ENCODE results near the gene TTC3.
"Not testable (repeated sequence)": the region's sequence is repeated elsewhere in the genome, so short reads cannot be mapped to it uniquely, and the experiment has no call there.

The TTC3 gene

GRCh38 chr21:37196847-37197246 is 123.8 kb downstream of the TTC3 start:
- no peak for DNase-seq (ENCODE audit: low read depth)

DNA sequence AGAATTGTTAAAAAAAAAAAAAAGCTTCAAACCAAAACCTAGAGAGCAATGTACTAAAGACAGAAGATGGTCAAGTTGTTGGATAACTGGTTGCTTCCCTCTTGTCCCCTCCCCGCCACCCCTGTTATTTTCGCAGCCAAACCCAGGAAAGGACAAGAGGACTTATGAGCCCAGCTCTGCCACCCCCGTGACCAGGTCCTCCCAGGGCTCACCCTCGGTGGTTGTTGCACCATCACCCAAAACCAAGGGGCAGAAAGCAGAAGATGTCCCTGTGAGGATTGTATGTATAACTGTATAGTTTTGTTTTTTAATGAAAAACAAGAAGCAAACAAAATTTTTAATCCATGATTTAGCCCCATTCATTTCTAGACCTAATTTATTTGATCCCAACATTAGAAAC is 124.7 kb downstream of the TTC3 start:
- DNase-seq (ENCODE audit: low read depth) = no peak

- no peak for DNase-seq (ENCODE audit: low read depth)
These were observed 126.2 kb downstream of the TTC3 start for GRCh38 chr21:37199057-37199924.

GRCh38 chr21:37200641-37201480 is 127.8 kb downstream of the TTC3 start:
- no peak for DNase-seq (ENCODE audit: low read depth)

DNA sequence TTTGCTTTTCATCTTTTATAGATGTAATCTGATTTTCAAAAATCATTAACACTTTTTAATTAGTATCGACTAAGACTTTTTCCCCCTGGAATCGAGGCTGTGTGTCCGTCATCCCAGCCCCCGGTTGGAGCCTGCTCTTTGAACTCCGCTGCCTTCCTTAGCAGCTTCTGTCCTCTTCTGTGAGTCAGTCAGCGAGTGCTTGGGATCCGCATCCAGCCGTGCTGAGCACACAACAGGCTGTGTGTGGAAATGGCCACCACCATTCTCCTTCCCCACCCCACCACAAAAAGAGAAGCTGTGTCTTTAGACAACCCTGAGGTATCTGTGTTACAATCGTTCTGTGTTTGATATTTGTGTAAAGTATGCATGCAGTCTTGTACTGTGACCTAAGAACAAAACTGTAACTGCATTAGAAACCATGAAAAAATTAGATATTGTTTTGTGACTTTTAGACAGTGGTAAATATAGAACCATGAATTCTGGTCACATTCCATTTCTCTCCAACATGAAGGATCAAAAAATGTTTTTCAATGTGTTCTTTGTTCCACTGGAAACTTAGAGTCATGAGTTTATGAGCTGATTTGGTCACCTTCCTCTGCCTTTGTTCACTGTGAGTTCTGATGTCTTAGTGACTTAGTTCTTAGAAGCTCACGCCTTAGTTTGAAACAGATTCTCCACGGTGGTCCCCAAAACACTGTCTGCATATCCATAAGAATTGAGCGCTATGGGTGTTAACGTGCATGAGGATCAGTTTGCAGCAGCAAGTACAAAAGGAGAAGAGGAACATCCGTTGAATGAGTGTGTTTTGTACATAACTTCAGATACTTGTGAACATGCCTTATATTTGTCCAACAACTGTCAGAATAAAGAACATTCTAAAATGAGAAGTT is 129.4 kb downstream of the TTC3 start:
- no peak for DNase-seq (ENCODE audit: low read depth)

GRCh38 chr21:37204580-37204979 is 131.5 kb downstream of the TTC3 start:
- DNase-seq (ENCODE audit: low read depth) = no peak

GRCh38 chr21:37206496-37206895 is 133.4 kb downstream of the TTC3 start:
- no peak for DNase-seq (ENCODE audit: low read depth)

DNA sequence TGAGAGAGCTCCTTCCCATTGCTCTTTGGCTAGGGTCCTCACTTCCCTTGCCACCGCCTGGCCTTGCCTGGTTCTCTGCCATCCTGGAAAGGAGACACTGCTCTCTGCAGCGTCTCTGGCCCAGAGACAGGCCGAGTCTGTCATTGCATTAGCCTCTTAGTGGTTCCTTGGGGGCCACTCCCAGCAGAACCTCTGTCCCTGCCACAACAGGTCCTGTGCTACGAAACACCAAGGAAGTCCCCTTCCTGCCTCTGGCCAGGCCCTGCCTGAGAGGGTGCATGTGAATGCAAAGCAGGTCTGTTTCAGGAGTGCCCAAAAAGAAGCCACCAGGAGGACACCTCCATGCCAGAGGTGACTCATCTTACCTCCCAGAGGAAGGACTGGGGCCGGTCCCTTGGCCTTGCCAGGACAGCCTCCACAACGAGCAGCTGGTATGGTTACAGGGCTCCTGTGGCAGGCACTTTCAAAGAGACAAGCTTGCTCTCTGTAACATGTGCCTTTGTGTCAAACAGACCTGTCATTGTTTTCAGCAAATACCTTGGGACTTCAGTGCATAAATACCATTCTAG is 134.5 kb downstream of the TTC3 start:
- DNase-seq (ENCODE audit: low read depth) = no peak

DNA sequence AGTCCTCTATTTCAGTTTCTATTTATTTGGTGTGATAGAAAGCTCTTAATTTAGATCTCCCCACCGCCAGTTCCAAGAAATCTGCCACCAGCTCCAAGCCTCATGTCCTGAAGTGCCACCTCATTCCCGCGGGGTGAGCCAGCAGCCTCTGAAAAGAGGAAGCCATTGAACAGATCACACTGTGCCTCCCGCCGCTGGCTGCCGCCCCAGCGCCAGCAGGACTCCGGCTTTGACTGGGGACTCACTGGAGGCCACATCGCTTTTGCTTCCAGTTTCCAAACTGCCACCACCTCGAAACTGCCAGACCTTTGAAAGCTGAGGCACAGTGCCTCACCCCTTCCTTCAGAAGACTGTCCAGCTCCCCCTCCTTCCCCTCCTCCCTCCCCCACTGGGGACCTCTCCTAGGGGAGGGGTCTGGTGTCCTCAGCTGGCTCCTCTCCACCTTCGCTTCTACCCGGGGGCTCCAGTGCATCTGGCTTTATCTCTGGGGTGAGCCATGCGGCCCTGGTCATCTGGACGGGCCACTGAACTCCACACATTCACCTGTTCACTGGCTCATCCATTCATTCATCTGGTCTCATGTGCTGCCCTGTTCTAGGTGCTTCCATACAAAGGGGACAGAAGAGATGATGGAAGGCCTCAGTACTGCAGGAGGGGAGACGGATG is 135.1 kb downstream of the TTC3 start:
- DNase-seq (ENCODE audit: low read depth) = no peak

- DNase-seq (ENCODE audit: low read depth) = no peak
These were observed 135.7 kb downstream of the TTC3 start for GRCh38 chr21:37208741-37209225.

DNA sequence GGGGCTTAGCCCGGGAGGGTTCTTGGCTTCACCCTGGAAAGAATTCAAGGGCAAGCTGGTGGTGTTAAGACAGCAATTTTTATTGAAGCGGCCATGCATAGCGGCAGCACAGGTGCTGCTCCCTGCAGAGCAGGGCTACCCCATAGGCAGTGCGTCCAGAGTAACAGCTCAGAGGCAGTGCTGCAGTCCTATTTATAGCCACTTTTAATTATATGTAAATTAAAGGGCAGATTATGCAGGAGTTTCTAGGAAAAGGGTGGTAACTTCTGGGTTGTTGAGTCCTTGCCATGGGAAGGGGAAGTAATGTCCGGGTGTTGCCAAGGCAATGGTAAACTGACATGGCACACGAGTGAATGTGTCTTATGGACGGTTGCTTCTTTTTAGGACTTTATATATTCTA is 137.1 kb downstream of the TTC3 start:
- DNase-seq (ENCODE audit: low read depth) = no peak

DNA sequence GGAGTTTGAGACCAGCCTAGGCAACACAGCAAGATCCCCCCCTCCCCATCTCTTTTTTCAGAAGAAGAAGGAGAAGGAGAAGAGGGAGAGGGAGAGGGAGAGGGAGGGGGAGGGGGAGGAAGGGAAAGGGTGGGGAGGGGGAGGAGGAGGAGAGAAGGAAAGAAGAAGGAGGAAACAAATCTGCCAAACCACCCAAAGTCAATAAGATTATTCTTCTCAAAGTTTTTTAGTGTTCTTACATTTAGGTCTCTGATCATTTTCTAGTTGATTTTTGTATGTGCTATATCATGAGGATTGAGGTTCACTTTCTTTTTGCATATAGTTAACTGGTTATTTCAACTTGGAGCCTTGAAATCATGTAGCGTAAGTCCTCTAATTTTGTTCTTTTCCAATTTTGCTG is 137.7 kb downstream of the TTC3 start:
- DNase-seq (ENCODE audit: low read depth) = no peak

GRCh38 chr21:37214952-37215351 is 141.9 kb downstream of the TTC3 start:
- no peak for DNase-seq (ENCODE audit: low read depth)

DNA sequence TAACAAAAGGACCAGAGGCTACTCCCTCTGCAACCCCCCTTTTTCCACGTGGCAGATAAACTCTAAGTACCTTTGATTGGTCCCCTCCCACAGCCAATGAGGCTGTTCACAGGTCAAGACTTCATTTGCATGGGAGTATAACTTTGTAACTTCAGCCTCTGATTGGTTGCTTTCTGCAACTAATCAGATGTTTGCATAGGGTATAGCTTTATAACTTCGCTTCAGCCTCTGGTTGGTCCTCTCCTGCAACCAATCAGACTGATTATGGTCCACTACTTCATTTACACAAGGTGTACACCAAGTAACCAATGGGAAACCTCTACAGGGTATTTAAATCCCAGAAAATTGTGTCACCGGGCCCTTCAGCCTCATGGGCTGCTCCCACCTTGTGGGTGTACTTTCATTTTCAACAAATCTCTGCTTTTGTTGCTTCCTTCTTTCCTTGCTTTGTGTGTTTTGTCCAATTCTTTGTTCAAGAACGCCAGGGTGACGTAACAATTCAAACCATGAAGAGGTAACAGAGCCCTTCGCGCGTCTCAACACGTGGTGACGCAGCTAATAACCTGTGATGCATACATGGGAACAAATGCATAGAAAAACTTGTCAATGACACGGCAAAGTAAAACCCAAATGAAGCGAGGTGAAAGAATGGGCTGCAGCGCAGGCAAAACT is 146.8 kb downstream of the TTC3 start:
- DNase-seq (ENCODE audit: low read depth) = no peak

DNA sequence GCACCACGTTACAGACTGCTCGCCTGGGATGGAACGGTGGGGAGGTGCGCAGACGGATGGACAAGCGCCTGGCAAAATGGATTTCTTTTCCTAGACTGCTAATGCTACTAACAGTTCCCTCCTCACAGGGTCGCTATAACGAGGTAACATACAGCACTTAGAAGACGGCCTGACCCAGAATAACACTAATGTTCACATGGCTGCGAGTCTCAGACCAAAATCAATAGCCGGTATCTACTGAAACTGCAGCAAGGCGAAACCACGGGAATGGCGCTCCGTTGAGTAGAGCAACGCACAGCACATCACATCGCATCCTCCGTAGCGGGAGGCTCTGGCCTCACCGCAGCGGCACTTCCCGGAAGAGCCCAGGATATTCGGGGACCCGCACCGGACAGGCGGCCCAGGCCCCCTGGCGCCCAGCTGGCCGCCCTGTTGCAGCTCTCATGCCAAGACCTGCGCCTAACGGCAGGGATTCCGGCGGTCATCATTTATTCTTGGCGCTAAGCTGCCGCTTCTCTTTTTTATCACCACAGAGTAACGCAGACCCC is 147.5 kb downstream of the TTC3 start:
- peak; percentile 15 for DNase-seq (ENCODE audit: low read depth)

DNA sequence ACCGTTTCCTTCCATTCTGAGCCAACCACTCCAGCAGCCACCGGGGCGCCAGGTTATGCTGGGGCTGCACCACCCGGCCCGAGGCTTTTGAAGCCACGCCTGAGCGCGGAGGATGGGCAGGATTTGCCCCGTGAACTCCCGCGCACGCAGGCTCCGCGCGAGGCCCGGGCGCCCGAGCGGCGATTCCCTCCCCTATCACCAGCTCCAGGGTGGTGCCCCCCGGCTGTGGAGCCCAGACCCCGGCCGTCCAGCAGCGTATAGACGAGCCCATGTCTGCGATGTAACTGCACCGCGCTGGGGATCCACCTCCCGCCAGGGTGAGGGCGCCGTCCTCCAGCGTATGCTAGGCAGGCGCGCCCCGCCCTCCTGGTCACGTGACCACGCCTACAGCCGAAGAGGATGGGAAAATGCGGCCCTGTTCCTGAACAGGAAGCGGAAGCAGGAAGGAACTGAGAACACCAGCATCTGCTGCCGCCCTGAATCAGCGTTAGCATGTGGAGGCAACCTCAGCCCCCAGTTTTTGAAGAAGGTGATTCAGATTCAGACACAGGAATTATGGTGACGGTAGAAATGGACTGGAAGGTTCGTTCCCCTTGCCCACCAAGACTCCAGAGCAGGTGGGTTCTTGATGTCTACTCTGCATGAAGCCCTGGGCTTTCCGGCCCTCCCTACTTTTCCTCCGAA is 148.1 kb downstream of the TTC3 start:
- DNase-seq (ENCODE audit: low read depth) = peak; percentile 92

DNA sequence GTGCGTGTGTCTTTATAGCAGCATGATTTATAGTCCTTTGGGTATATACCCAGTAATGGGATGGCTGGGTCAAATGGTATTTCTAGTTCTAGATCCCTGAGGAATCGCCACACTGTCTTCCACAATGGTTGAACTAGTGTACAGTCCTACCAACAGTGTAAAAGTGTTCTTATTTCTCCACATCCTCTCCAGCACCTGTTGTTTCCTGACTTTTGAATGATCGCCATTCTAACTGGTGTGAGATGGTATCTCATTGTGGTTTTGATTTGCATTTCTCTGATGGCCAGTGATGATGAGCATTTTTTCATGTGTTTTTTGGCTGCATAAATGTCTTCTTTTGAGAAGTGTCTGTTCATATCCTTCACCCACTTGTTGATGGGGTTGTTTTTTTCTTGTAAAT is 149.2 kb downstream of the TTC3 start:
- not testable (repeated sequence) for DNase-seq (ENCODE audit: low read depth)

DNA sequence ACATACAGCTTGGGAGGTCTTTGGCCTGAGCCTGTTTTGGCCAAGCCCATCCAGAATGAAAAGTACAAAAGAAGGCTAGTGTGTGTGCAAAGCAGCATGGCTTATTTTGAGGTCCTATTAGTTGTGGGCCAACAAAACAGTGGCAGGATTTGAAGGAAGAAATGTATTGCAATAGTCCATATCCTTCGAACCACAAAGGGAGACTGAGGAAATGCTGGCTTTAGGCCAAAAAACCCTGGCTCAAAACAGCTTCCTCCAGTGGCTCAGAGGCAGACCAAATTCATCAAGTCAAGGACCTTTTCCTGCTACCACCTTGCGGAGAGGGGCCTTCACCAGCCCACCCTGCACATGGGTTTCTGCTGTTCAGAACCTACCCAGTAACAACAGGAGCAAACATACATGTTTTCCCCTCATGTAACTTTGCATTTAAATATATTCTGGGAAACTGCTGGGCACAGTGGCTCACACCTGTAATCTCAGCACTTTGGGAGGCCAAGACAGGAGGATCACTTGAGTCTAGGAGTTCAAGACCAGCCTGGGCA is 150.8 kb downstream of the TTC3 start:
- DNase-seq (ENCODE audit: low read depth) = no peak

All from stimulated activated CD8-positive, alpha-beta memory T cell treated with anti-CD3 and anti-CD28 coated beads, Interleukin-12 subunit alpha, Interleukin-12 subunit beta, amount 100 ng/mL, for 4 hours (primary cell).